ENCODE results near the gene LGALS13.

The LGALS13 gene

GRCh38 chr19:39645800-39646411, 43.6 kb downstream of the LGALS13 start:
- DNase-seq (ENCODE audit: insufficient read length, low spot score) = no peak
- FAIRE-seq = no peak
- no peak for TF ChIP-seq POLR2A (IDR thresholded peaks at IDR 0.05; ENCODE audit: low read depth, low read length)

DNA sequence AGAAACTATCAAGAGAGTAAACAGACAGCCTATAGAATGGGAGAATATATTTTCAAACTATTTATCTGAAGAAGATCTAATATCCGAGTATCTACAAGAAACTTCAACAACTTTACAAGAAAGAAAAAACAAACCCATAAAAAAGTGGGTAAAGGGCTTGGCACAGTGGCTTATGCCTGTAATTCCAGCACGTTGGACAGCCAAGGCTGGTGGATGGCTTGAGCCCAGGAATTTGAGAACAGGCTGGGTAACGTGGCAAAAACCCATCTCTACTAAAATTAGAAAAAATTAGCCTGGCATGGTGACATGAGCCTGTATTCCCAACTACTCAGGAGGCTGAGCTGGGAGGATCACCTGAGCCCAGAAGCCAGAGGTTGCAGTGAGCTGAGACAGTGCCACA, 45.6 kb downstream of the LGALS13 start:
- DNase-seq (ENCODE audit: insufficient read length, low spot score) (no peak), FAIRE-seq (no peak)
- TF ChIP-seq POLR2A (IDR thresholded peaks at IDR 0.05; ENCODE audit: low read depth, low read length) = no peak

DNA sequence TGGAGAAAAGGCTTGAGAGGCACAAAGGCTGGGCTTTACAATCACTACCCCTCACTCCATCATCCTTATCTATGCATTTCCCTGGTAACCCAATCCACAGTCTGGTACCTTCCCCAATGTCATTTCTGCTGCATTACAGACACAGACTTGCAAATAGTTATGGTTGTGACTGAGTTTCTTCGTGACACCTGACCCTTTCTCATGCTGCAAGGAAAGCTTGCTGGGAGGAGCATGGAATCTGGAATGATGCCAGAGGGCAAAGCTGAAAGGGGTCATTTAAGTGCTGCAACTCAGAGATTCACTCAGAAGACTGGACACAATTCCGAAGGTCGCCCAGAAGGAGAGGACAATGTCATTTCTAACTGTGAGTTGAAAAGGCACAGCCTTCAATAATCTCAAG, 53.3 kb downstream of the LGALS13 start, which contains the start of gene LGALS16:
LGALS16 (plus strand) TSS at position 301 of the 400 bp plus-strand sequence; CDS start at position 350, 49 bp downstream.
- TF ChIP-seq POLR2A (IDR thresholded peaks at IDR 0.05; ENCODE audit: low read depth, low read length) = no peak
- DNase-seq (ENCODE audit: insufficient read length, low spot score) (no peak), FAIRE-seq (no peak)

Data from H54 (cell line).